ENCODE results near the gene UGT1A9.

DNA sequence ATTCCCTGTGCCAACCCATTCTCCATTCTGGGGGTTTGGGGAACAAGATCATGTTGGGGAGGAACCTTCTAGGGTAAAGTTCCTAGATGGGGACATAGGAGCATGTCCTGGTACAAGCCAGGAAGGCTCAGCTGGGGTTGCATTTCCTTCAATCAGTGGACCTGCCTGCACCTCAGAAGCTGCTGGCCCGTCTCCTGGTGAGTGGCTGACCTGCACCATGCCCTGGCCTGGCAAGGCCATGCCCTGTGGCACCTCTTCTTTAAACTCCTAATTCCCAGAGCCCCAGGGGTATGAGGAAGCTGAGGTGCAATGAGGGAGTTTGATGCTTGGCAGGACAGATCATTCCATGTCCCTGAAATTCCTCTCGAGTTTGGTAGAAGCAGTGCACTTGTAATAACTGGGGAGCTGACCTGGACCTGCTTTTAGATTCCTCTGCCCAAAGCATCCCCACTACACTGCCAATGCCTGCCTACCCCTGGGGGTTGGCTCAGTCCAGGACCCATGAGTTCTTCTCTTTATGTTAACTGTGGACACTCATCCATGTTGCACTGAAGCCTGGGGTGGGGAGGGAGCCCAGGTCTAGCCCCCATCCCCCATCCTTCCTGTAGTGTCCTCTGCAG lies 131.7 kb downstream of the UGT1A9 start:
- TF ChIP-seq, protein P1, sequence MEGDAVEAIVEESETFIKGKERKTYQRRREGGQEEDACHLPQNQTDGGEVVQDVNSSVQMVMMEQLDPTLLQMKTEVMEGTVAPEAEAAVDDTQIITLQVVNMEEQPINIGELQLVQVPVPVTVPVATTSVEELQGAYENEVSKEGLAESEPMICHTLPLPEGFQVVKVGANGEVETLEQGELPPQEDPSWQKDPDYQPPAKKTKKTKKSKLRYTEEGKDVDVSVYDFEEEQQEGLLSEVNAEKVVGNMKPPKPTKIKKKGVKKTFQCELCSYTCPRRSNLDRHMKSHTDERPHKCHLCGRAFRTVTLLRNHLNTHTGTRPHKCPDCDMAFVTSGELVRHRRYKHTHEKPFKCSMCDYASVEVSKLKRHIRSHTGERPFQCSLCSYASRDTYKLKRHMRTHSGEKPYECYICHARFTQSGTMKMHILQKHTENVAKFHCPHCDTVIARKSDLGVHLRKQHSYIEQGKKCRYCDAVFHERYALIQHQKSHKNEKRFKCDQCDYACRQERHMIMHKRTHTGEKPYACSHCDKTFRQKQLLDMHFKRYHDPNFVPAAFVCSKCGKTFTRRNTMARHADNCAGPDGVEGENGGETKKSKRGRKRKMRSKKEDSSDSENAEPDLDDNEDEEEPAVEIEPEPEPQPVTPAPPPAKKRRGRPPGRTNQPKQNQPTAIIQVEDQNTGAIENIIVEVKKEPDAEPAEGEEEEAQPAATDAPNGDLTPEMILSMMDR (IDR thresholded peaks at IDR 0.05), result no peak
- TF ChIP-seq TCF12 (IDR thresholded peaks at IDR 0.05) (no peak), EZH2phosphoT487 (IDR thresholded peaks at IDR 0.05; ENCODE audit: borderline replicate concordance, low read depth) (no peak), POLR2AphosphoS5 (IDR thresholded peaks at IDR 0.05; ENCODE audit: low read depth, low read length) (no peak), MXI1 (IDR thresholded peaks at IDR 0.05; ENCODE audit: low read depth, low read length) (no peak), GATA2 (CRISPR knock-in tag; IDR thresholded peaks at IDR 0.05) (no peak), SMC3 (IDR thresholded peaks at IDR 0.05; ENCODE audit: low read depth, low read length) (no peak)
- TF ChIP-seq, protein P2, sequence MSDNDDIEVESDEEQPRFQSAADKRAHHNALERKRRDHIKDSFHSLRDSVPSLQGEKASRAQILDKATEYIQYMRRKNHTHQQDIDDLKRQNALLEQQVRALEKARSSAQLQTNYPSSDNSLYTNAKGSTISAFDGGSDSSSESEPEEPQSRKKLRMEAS (IDR thresholded peaks at IDR 0.05; ENCODE audit: low read depth), result no peak
- TF ChIP-seq, protein P3, sequence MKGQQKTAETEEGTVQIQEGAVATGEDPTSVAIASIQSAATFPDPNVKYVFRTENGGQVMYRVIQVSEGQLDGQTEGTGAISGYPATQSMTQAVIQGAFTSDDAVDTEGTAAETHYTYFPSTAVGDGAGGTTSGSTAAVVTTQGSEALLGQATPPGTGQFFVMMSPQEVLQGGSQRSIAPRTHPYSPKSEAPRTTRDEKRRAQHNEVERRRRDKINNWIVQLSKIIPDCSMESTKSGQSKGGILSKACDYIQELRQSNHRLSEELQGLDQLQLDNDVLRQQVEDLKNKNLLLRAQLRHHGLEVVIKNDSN (IDR thresholded peaks at IDR 0.05; ENCODE audit: borderline replicate concordance, low read depth), result no peak
